Activated naive CD4-positive, alpha-beta T cell treated with anti-CD3 and anti-CD28 coated beads, Interleukin-2, amount 50 U/mL, for 24 hours (primary cell): ENCODE results near the gene SIK3.
A peak's percentile ranks its signal among the peaks of the same experiment; 100 is the strongest.
"Not testable (repeated sequence)": the region's sequence is repeated elsewhere in the genome, so short reads cannot be mapped to it uniquely, and the experiment has no call there.

ENCODE experiments used
- H3K27ac Mint-ChIP-seq: one replicate; pipeline ENCODE4 v1.8.0; 2021; ENCODE audit warnings: mild to moderate bottlenecking, mixed read lengths
- H3K27me3 Mint-ChIP-seq: one replicate; pipeline ENCODE4 v1.8.0; 2021; ENCODE audit warnings: mixed read lengths
- H3K36me3 Mint-ChIP-seq: one replicate; pipeline ENCODE4 v1.8.0; 2021; ENCODE audit warnings: mixed read lengths
- H3K4me1 Mint-ChIP-seq: one replicate; pipeline ENCODE4 v1.8.0; 2021; ENCODE audit warnings: mixed read lengths
- H3K4me3 Mint-ChIP-seq: one replicate; pipeline ENCODE4 v1.8.0; 2021; ENCODE audit warnings: mild to moderate bottlenecking, mixed read lengths
- H3K9me3 Mint-ChIP-seq: one replicate; pipeline ENCODE4 v1.8.0; 2021; ENCODE audit warnings: mixed read lengths

Gene SIK3

DNA sequence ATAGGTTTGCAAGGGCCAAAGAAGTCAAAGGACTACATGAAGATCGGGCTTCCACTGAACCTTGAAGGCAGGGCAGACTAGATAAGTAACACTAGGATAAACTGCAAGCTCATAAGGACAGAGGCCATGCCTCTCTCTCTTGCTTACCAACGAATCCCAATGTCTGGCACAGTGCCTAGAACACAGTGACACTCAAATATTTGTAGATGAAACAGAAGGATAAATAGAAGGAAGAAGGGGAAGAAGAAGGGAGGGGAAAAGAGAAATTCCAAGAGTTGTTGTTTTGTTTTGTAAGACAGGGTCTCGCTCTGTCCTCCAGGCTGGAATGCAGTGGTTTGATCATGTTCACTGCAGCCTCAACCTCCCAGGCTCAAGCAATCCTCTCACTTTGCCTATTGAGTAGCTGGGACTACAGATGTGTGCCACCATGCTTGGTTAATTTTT lies 26.9 kb downstream of the SIK3 start:
- Mint-ChIP-seq H3K27ac (peak overlapping the region; percentile 4), H3K27me3 (no peaks in the 10 kb centered on the region), H3K4me3 (no peak overlapping the region), H3K36me3 (peaks cover 5% of the 10 kb centered on the region), H3K9me3 (no peaks in the 10 kb centered on the region), H3K4me1 (peaks cover 78% of the 10 kb centered on the region)

DNA sequence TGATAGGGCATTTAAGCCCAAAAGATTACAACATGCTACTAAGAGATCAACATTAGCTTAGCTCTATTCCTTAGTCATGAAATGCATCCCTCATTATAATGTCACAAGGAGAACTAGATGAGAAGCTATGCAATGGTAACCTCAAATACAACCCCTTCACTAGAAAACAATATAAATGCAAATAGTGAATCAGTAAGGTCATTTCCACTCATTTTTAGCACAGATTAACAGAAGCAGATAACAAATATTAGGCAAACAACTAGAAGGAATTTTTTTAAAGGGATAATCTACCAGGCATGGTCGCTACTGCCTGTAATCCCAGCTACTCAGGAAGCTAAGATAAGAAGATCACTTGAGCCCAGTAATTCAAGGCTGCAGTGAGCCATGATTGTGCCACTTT lies 28.2 kb downstream of the SIK3 start:
- Mint-ChIP-seq H3K27me3 (no peaks in the 10 kb centered on the region), H3K9me3 (no peaks in the 10 kb centered on the region), H3K27ac (no peak overlapping the region), H3K4me1 (peaks cover 72% of the 10 kb centered on the region), H3K4me3 (no peak overlapping the region), H3K36me3 (peaks cover 5% of the 10 kb centered on the region)

DNA sequence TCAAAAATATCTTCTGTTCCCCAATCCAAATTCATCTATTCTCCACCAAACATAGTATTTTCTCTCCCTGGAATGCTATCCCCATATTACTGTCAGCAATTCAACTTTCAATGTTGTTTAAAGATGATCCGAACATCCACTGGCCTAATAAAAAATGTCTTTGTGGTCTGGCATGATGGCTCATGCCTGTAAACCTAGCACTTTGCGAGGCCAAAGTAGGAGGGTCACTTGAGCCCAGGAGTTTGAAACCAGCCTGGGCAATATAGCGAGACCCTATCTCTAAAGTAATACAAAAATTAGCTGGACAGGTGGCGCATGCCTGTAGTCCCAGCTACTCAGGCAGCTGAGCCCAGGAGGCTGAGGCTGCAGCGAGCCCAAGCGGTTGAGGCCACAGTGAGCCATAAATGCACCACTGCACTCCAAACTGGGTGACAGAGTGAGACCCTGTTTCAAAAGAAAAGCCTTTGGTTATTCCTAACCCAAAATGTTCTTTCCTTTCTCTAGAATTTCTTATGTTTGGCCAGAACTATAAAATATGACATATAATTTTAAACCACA lies 29.8 kb downstream of the SIK3 start:
- Mint-ChIP-seq H3K4me1 (peaks cover 76% of the 10 kb centered on the region), H3K36me3 (peaks cover 5% of the 10 kb centered on the region), H3K9me3 (no peaks in the 10 kb centered on the region), H3K4me3 (no peak overlapping the region), H3K27me3 (no peaks in the 10 kb centered on the region), H3K27ac (no peak overlapping the region)

DNA sequence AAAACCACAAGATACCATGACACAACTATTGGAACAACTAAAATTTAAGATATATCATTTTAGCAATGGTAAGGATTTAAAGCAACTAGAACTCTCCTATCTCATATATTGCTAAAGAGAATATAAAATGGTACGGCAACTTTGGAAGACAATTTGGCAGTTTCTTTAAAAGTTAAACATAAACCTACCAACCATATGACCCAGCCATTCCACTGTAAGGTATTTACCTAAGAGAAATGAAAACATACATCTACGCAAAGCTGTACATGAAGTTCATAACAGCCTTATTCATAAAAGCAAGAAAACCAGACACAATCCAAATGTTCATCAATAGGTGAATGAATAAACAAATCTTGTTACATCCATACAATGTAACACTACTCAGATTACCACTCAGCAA lies 31.3 kb downstream of the SIK3 start:
- peaks cover 78% of the 10 kb centered on the region for H3K4me1 Mint-ChIP-seq
- peak overlapping the region; percentile 66 for H3K27ac Mint-ChIP-seq
- H3K27me3 Mint-ChIP-seq, result no peaks in the 10 kb centered on the region
- H3K36me3 Mint-ChIP-seq, result peaks cover 5% of the 10 kb centered on the region
- no peaks in the 10 kb centered on the region for H3K9me3 Mint-ChIP-seq
- no peak overlapping the region for H3K4me3 Mint-ChIP-seq

DNA sequence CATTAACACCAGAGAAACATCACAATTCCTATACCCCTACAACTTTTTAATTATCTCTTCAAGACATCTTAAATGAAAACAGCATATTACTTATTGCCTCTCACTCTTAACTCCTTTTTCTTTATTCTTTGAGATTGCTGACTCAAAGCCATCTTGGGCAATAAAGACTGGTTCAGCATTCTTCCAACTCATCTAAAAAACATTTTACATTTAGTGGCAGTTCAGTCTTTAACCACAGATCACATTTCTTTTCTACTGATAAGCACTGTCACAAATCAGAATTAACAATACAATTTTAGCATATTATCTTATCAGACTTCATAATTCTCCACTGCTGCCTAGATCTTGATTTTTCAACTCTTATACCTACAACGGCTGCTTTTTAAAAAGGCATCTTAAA lies 34.0 kb downstream of the SIK3 start:
- Mint-ChIP-seq H3K9me3 (no peaks in the 10 kb centered on the region), H3K4me3 (peak overlapping the region; percentile 66), H3K27ac (peak overlapping the region; percentile 83), H3K4me1 (peaks cover 80% of the 10 kb centered on the region), H3K36me3 (peaks cover 2% of the 10 kb centered on the region), H3K27me3 (no peaks in the 10 kb centered on the region)

DNA sequence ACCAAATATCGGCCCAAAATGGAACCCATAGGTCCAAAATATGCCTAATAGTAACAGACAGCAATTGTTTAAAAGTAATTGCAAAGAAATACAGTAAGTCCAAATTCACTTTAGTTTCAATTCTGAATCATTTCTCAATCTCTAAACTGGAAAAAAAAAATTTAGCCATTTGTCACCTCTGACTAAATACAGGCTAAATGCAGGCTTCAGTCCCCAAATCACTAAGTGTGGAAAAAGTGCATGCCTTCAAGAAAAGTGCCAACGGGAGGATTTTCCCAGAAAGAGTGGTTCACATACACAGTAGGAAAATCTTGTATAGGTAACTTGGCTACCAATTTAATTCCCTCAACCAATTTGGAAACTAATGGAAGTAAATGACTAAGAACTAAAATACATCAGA lies 35.7 kb downstream of the SIK3 start:
- H3K4me3 Mint-ChIP-seq, result peak overlapping the region; percentile 53
- no peaks in the 10 kb centered on the region for H3K27me3 Mint-ChIP-seq
- H3K36me3 Mint-ChIP-seq, result peaks cover 4% of the 10 kb centered on the region
- H3K9me3 Mint-ChIP-seq, result no peaks in the 10 kb centered on the region
- peaks cover 82% of the 10 kb centered on the region for H3K4me1 Mint-ChIP-seq
- peak overlapping the region; percentile 93 for H3K27ac Mint-ChIP-seq

DNA sequence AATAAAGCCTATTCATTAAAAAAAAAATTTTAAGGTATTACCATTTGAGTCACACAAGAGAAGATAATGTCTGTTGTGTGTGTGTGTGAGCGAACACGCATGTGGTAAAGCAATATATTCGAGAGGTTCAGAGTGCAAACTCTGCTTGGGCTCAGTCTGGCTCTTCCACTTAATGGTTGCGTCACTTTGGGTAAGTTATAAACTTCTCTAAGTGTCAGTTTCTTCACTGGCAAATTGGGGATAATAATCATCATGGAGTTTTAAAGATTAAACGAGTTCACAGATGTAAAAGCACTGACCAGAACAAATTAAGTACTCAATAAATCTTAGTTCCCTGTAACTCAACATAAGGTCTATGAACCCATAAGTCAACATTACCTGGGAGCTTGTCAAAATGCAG lies 37.0 kb downstream of the SIK3 start:
- peaks cover 70% of the 10 kb centered on the region for H3K4me1 Mint-ChIP-seq
- H3K4me3 Mint-ChIP-seq, result no peak overlapping the region
- H3K27ac Mint-ChIP-seq, result no peak overlapping the region
- peaks cover 6% of the 10 kb centered on the region for H3K36me3 Mint-ChIP-seq
- H3K9me3 Mint-ChIP-seq, result no peaks in the 10 kb centered on the region
- H3K27me3 Mint-ChIP-seq, result no peaks in the 10 kb centered on the region

DNA sequence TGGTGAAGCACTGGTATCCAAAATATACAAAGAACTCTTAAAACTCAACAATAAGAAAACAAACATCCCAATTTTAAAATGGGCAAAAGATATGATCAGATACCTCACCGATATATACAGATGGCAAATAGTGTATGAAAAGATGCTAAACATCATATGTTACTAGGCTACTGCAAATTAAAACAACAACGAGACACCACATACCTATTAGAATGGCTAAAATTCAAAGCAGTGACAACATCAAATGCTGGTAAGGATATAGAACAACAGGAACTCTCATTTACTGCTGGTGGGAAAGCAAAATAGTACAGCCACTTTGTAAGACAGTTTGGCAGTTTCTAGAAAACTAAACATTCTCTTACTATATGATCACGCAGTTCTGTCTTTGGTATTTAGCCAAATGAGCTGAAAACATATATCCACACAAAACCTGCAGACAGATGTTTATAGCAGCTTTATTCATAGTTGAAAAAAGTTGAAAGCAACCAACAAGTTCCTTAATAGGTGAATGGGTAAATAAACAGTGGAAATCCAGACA lies 38.5 kb downstream of the SIK3 start:
- Mint-ChIP-seq H3K27ac (peak overlapping the region; percentile 57), H3K36me3 (peaks cover 6% of the 10 kb centered on the region), H3K4me1 (peaks cover 71% of the 10 kb centered on the region), H3K9me3 (no peaks in the 10 kb centered on the region), H3K27me3 (no peaks in the 10 kb centered on the region), H3K4me3 (no peak overlapping the region)

DNA sequence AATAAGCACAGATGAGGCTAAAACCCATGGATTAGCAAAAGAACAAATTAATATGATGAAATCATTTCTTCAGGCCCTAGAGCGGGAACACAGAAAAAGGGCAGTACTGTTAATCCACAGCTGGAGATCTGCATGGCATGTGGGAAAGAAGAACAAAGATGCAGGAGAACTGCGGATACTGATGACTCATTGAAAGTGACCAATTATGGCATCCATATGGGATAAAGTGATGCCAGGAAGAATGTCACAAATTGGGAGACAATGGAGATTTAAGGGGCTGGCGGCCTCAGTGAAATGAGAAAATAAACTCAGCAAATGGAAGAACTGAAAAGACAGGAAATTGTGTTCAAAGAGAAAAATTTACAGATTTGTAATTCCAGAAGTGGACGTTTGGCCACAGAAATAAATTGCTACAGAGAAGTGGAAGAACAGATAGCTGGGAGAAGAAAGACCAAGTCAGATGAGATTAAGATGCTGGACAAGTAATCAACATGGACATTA lies 39.4 kb downstream of the SIK3 start:
- Mint-ChIP-seq H3K27ac (no peak overlapping the region), H3K4me3 (no peak overlapping the region), H3K9me3 (no peaks in the 10 kb centered on the region), H3K36me3 (peaks cover 6% of the 10 kb centered on the region), H3K27me3 (no peaks in the 10 kb centered on the region), H3K4me1 (peaks cover 69% of the 10 kb centered on the region)

DNA sequence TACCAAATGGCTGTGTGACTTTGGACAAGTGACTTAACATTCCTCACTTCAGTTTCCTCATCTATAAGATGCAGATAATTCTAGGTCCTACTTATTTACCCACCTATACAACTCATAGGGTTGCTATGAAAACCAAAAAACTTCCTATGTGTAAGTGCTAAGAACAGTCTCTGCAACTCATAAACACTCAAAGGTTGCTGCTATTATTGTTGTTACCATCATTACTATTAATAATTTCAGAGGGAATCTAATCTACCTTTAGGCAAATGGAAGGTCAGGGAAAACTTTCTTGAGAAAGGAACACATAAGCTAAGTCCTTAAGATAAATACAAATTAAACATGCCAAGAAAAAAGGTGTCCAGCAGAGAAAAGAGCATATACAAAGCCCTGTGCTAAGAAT lies 40.5 kb downstream of the SIK3 start:
- Mint-ChIP-seq H3K36me3 (peaks cover 6% of the 10 kb centered on the region), H3K27me3 (no peaks in the 10 kb centered on the region), H3K4me1 (peaks cover 60% of the 10 kb centered on the region), H3K9me3 (no peaks in the 10 kb centered on the region), H3K27ac (peak overlapping the region; percentile 62), H3K4me3 (no peak overlapping the region)

DNA sequence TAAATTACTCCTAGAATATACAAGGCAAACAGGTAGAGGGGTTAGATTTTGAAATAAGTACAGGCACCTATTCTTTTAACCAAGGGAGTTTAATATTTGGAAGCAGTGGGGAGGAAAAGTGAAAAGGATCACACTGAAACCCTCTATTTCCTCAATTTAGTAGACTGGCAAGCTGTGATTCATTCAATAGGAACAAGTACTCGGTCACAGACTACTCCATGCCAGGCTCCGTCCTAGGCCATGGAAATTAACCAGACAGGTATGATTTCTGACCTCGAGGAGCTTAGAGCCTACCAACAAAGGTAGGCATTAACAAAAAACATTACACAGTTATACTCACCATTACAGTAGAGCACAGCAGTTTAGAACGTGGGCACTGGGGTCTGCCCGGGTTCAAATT lies 40.9 kb downstream of the SIK3 start:
- Mint-ChIP-seq H3K4me3 (no peak overlapping the region), H3K36me3 (peaks cover 6% of the 10 kb centered on the region), H3K27me3 (no peaks in the 10 kb centered on the region), H3K4me1 (peaks cover 55% of the 10 kb centered on the region), H3K9me3 (no peaks in the 10 kb centered on the region), H3K27ac (no peak overlapping the region)

DNA sequence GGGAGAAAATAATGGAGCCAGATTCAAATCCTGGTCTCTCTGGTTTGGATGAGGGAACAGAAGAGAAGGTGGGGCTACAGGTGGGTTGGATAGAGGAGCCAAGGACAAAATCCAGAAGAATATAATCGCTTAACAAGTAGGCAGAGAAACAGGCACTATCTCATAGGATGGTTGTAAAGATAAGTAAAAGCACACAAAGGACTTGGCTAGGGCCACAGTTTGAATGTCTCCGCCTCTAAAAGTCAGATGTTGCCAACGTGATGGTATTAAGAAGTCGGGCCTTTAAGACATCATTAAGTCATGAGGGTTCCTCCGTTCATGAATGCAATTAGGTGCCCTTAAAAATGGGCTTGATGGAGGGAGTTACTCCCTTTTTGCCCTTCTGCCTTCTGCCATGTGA lies 42.8 kb downstream of the SIK3 start:
- no peaks in the 10 kb centered on the region for H3K9me3 Mint-ChIP-seq
- H3K4me3 Mint-ChIP-seq, result no peak overlapping the region
- peaks cover 6% of the 10 kb centered on the region for H3K36me3 Mint-ChIP-seq
- H3K4me1 Mint-ChIP-seq, result peaks cover 45% of the 10 kb centered on the region
- H3K27ac Mint-ChIP-seq, result no peak overlapping the region
- H3K27me3 Mint-ChIP-seq, result no peaks in the 10 kb centered on the region

DNA sequence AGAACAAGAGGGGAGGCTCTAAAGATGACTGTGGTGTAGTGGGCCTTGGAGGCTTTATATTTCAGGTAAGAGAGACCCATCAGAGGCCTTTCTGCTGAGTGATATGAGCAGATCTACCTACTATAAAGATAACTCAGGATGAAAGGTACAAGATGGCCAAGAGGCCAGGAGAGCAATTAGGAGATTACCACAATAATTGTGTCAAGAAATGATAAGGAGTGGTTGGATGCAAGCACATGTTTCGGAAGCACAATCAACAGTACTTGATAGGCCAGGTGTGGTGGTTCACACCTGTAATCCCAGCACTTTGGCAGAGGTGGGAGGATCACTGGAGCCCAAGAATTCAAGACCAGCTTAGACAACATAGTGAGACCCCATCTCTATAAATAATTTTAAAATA lies 43.8 kb downstream of the SIK3 start:
- Mint-ChIP-seq H3K27me3 (no peaks in the 10 kb centered on the region), H3K4me3 (no peak overlapping the region), H3K9me3 (no peaks in the 10 kb centered on the region), H3K4me1 (peaks cover 34% of the 10 kb centered on the region), H3K36me3 (peaks cover 6% of the 10 kb centered on the region), H3K27ac (no peak overlapping the region)

DNA sequence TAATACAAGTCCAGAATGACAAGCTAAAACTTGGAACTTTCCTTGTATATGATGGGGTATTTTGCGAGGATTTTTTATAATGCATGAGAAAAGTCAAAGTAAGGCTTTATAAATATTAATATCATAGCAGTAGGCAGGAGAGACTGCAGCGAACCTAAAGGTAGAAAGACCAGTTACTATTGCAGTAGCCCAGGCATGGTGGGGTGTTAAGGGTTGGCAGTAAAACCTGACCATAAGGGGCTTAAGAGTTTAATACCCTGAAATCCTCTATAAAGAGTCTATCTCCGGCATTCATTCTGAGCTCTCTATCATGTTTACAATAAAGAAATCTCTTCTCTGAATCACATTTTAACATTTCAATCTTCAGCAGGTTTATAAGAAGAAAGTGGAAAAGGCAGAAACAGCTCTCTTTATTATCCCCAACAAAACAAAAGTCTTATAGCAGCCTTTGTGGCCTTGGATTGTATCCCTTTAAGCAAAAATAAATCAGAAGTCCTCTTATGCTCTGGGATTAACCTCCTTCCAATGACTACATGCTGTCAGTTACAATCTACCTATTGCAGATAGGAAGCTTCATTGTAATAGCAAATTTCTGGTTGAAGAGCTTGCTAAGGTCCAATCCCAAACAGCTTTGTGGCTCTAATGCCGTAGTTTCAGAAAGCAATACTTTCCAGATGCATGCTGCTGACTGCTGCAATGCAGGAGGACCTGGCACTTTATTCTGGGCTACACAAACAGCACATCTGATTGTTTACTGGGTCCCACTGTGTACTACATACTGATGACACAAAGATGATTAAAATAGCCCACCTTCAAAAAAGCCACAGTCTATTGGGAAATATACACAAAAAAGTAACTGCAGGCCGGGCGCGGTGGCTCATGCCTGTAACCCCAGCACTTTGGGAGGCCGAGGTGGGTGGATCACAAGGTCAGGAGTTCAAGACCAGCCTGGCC lies 45.8 kb downstream of the SIK3 start:
- H3K4me1 Mint-ChIP-seq, result peaks cover 20% of the 10 kb centered on the region
- no peaks in the 10 kb centered on the region for H3K27me3 Mint-ChIP-seq
- H3K36me3 Mint-ChIP-seq, result peaks cover 1% of the 10 kb centered on the region
- no peak overlapping the region for H3K4me3 Mint-ChIP-seq
- no peaks in the 10 kb centered on the region for H3K9me3 Mint-ChIP-seq
- no peak overlapping the region for H3K27ac Mint-ChIP-seq

DNA sequence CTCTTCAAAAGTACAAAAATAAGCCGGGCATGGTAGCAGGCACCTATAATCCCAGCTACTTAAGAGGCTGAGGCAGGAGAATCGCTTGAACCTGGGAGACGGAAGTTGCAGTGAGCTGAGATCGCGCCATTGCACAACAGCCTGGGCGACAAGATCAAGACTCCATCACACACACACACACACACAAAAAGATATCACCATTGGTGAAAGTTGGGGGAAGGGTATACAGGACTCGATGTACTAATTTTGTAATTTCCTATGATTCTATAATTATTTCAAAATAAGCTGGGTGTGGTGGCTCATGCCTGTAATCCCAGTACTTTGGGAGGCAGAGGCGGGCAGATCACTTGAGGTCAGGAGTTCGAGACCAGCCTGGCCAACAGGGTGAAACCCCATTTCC lies 48.1 kb downstream of the SIK3 start:
- not testable (repeated sequence) for H3K27me3 Mint-ChIP-seq, H3K27ac Mint-ChIP-seq, H3K36me3 Mint-ChIP-seq, H3K9me3 Mint-ChIP-seq, H3K4me3 Mint-ChIP-seq
- H3K4me1 Mint-ChIP-seq, result peaks cover 31% of the 10 kb centered on the region

DNA sequence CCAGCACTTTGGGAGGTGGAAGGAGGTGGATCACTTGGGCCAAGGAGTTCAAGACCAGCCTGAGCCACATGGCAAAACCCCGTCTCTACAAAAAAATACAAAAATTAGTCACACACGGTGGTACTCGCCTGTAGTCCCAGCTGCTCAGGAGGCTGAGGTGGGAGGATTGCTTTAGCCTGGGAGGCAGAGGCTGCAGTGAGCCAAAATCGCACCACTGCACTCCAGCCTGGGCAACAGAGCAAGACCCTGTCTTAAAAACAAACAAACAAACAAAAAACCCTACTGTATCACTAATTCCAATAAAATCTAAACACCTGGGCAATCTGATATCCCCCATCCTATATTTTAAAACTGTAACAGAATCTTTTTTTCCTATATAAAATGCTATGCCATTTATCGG lies 51.6 kb downstream of the SIK3 start:
- not testable (repeated sequence) for H3K36me3 Mint-ChIP-seq, H3K27me3 Mint-ChIP-seq, H3K9me3 Mint-ChIP-seq, H3K27ac Mint-ChIP-seq, H3K4me3 Mint-ChIP-seq
- peaks cover 56% of the 10 kb centered on the region for H3K4me1 Mint-ChIP-seq
